IMR-90 (cell line): ENCODE data around the gene DPYSL5. TPM values are rescaled to one million over a fixed set of nuclear protein-coding genes. Genes with fewer than 3 reads are reported as not detected.

Source experiments
- ATAC-seq: fragments of 200-7000 bp; cut with Tn5 transposase; 2 replicates; pipeline ENCODE4 v1.9.1; 2020; ENCODE audit warnings: low read depth, mild to moderate bottlenecking, moderate library complexity
- BruUV-seq: library from RNA; stranded (reverse); fragments of 400-500 nt; replicated peaks from 2 replicates; lab custom pipeline; 2021; lab: Mats Ljungman, UMichigan
- CTCF ChIA-PET: fragments of 300-600 bp; formaldehyde crosslinking; extraction: SDS; loops from one replicate; lab custom pipeline; 2021; ENCODE audit warnings: antibody characterized with exemption; lab: Yijun Ruan, JAX
- POLR2A ChIA-PET: fragments of 300-600 bp; sonication (Branson Sonifier 250); formaldehyde crosslinking; loops from one replicate; lab custom pipeline; 2022; ENCODE audit warnings: antibody characterized with exemption; ENCODE audit not compliant: unreplicated experiment; lab: Charles Lee
- DNase-seq: peaks from one replicate; pipeline ENCODE4 v3.0.0; 2013
- H2AFZ ChIP-seq: replicated peaks from 2 replicates; pipeline ENCODE3; 2013; ENCODE audit warnings: low read length, mild to moderate bottlenecking; ENCODE audit not compliant: poor library complexity
- H2AK5ac ChIP-seq: 2 replicates; pipeline ENCODE4 v1.6.1; 2013; ENCODE audit warnings: low read depth, low read length, inconsistent platforms
- H2AK9ac ChIP-seq: replicated peaks from 2 replicates; pipeline ENCODE3; 2013; ENCODE audit warnings: mild to moderate bottlenecking, low read depth, low read length, moderate library complexity; ENCODE audit not compliant: poor library complexity
- H2BK120ac ChIP-seq: 2 replicates; pipeline ENCODE4 v1.6.1; 2013; ENCODE audit warnings: low read depth, low read length, inconsistent platforms
- H2BK15ac ChIP-seq: 3 replicates; pipeline ENCODE4 v1.6.1; 2013; ENCODE audit warnings: low read depth, low read length, inconsistent platforms
- H2BK20ac ChIP-seq: 2 replicates; pipeline ENCODE4 v1.6.1; 2013; ENCODE audit warnings: low read depth, mild to moderate bottlenecking, inconsistent platforms, low read length, moderate library complexity
- H2BK5ac ChIP-seq: 2 replicates; pipeline ENCODE4 v1.6.1; 2013; ENCODE audit warnings: mild to moderate bottlenecking, low read depth, low read length, inconsistent platforms; ENCODE audit not compliant: poor library complexity, severe bottlenecking
- H3K14ac ChIP-seq: replicated peaks from 2 replicates; pipeline ENCODE4 v1.6.1; 2013; ENCODE audit warnings: low read depth, low read length, inconsistent platforms
- H3K18ac ChIP-seq: 2 replicates; pipeline ENCODE4 v1.6.1; 2013; ENCODE audit warnings: low read depth, low read length, control low read depth
- H3K23ac ChIP-seq: 2 replicates; pipeline ENCODE4 v1.6.1; 2013; ENCODE audit warnings: low read depth, low read length, inconsistent platforms
- H3K27ac ChIP-seq: 2 replicates; pipeline ENCODE4 v1.5.1; 2013; ENCODE audit warnings: mild to moderate bottlenecking, control low read depth, low read length; ENCODE audit not compliant: insufficient read depth
- H3K27me3 ChIP-seq: 2 replicates; pipeline ENCODE4 v1.6.1; 2013; ENCODE audit warnings: low read length; ENCODE audit not compliant: control insufficient read depth, insufficient read depth
- H3K36me3 ChIP-seq: 2 replicates; pipeline ENCODE4 v1.6.1; 2013; ENCODE audit warnings: low read length, mixed read lengths; ENCODE audit not compliant: control insufficient read depth, insufficient read depth
- H3K4ac ChIP-seq: 2 replicates; pipeline ENCODE4 v1.6.1; 2013; ENCODE audit warnings: low read depth, low read length, inconsistent platforms
- H3K4me1 ChIP-seq: 2 replicates; pipeline ENCODE4 v1.6.1; 2013; ENCODE audit warnings: low read length, mixed read lengths; ENCODE audit not compliant: control insufficient read depth, insufficient read depth
- H3K4me2 ChIP-seq: 2 replicates; pipeline ENCODE4 v1.6.1; 2013; ENCODE audit warnings: low read depth, mild to moderate bottlenecking, control low read depth, low read length, moderate library complexity
- H3K4me3 ChIP-seq: 2 replicates; pipeline ENCODE4 v1.5.1; 2013; ENCODE audit warnings: low read depth, mild to moderate bottlenecking, control low read depth, low read length, moderate library complexity; ENCODE audit not compliant: insufficient read depth
- H3K56ac ChIP-seq: 2 replicates; pipeline ENCODE4 v1.6.1; 2013; ENCODE audit warnings: low read length, inconsistent platforms; ENCODE audit not compliant: insufficient read depth; ENCODE audit errors: extremely low read depth
- H3K79me1 ChIP-seq, 2 experiments: 2 replicates each; pipeline ENCODE4 v1.6.1; 2013; ENCODE audit warnings: low read length in 2 of 2, inconsistent platforms in 1 of 2, low read depth in 1 of 2
- H3K9ac ChIP-seq: 2 replicates; pipeline ENCODE4 v1.6.1; 2013; ENCODE audit warnings: low read depth, low read length, control low read depth
- H3K9me1 ChIP-seq: 2 replicates; pipeline ENCODE4 v1.6.1; 2013; ENCODE audit warnings: low read length, inconsistent platforms; ENCODE audit not compliant: insufficient read depth
- H3K9me3 ChIP-seq: 2 replicates; pipeline ENCODE4 v1.6.1; 2013; ENCODE audit warnings: low read length; ENCODE audit not compliant: control insufficient read depth, insufficient read depth
- H4K20me1 ChIP-seq: 2 replicates; pipeline ENCODE4 v1.6.1; 2013; ENCODE audit warnings: low read length, inconsistent platforms; ENCODE audit not compliant: insufficient read depth
- H4K5ac ChIP-seq: 2 replicates; pipeline ENCODE4 v1.6.1; 2013; ENCODE audit warnings: mild to moderate bottlenecking, low read depth, low read length, control low read depth
- H4K8ac ChIP-seq, 2 experiments: 2 replicates each; pipeline ENCODE4 v1.6.1; 2013; ENCODE audit warnings: low read depth in 2 of 2, low read length in 2 of 2, control low read depth in 1 of 2, inconsistent platforms in 1 of 2
- H4K91ac ChIP-seq: 2 replicates; pipeline ENCODE4 v1.6.1; 2013; ENCODE audit warnings: low read depth, low read length, inconsistent platforms; ENCODE audit not compliant: insufficient read depth
- ELK1 ChIP-seq: fragments of 150-350 bp; IDR thresholded peaks from 2 replicates; pipeline ENCODE4 v1.6.1; 2016; ENCODE audit warnings: low read depth, mild to moderate bottlenecking, low read length, moderate library complexity, borderline replicate concordance
- MAZ ChIP-seq: IDR thresholded peaks from 2 replicates; pipeline ENCODE4 v1.6.1; 2012; ENCODE audit warnings: low read depth, mild to moderate bottlenecking, low read length, improper control_type of control experiment, moderate library complexity, borderline replicate concordance
- WGBS, 2 experiments: methylation state at CpG; one replicate each; pipeline versions ENCODE4 v1.1.5 to v1.1.7; 2013; ENCODE audit warnings: missing lambda C conversion rate in 2 of 2; ENCODE audit not compliant: insufficient read length in 1 of 2; ENCODE audit errors: extremely low coverage in 2 of 2; 5-methylcytosine and 5-hydroxymethylcytosine counted together
- dilution Hi-C: fragments of 300-500 bp; cut with HindIII; formaldehyde crosslinking; loops from one replicate; pipeline ENCODE4 v1.14.3; 2018; ENCODE audit warnings: low sequenced_read_pairs; ENCODE audit not compliant: unreplicated experiment
- in situ Hi-C: fragments of 300-500 bp; cut with MboI; formaldehyde crosslinking; loops from 3 replicates; pipeline ENCODE4 v1.14.3; 2019; ENCODE audit warnings: low sequenced_read_pairs, inconsistent platforms, mixed read lengths
- intact Hi-C: fragments of 100-400 bp; cut with micrococcal nuclease; formaldehyde crosslinking; loops from 2 replicates; pipeline ENCODE4 v1.10.0; 2022
- polyA plus RNA-seq, 3 experiments: library from polyadenylated mRNA; depleted of rRNA; stranded (reverse); fragments of >200 nt; gene quantifications; 2 replicates each; pipeline ENCODE4 v1.2.3, GENCODE V29; 2012; ENCODE audit warnings: low replicate concordance in 1 of 3
- total RNA-seq: library from RNA; depleted of rRNA; stranded (reverse); fragments of >200 nt; gene quantifications from 2 replicates; pipeline ENCODE4 v1.2.3, GENCODE V29; 2012

Gene DPYSL5
- total and polyA plus RNA-seq, 2 of the 4 experiments (the other 2 are of a cell fraction) = not detected

- ATAC-seq = no peak
- Histone ChIP-seq H2AK5ac (no peak overlapping the region), H3K23ac (no peak overlapping the region), H4K5ac (no peak overlapping the region), H4K91ac (no peak overlapping the region), H3K4me3 (no peak overlapping the region), H3K4me2 (no peak overlapping the region), H4K8ac (no peak overlapping the region), H3K36me3 (no peaks in the 10 kb centered on the region), H3K79me1 (no peaks in the 10 kb centered on the region), H3K4ac (no peak overlapping the region), H3K4me1 (no peaks in the 10 kb centered on the region), H3K9me1 (no peaks in the 10 kb centered on the region), H3K14ac (no peak overlapping the region), H3K27ac (no peak overlapping the region), H3K56ac (no peak overlapping the region), H2BK20ac (no peak overlapping the region), H3K9me3 (no peaks in the 10 kb centered on the region), H2BK5ac (no peak overlapping the region), H2AFZ (no peak overlapping the region), H3K27me3 (peaks cover 41% of the 10 kb centered on the region), H3K9ac (no peak overlapping the region), H2BK15ac (no peak overlapping the region), H2BK120ac (no peak overlapping the region), H2AK9ac (no peak overlapping the region), H3K18ac (no peak overlapping the region), H4K20me1 (no peaks in the 10 kb centered on the region)
- WGBS, 2 experiments = no CpG with 5 or more reads among the region's 2 CpGs
- intact Hi-C loops (no loop called here), in situ Hi-C loops (no loop called here), dilution Hi-C loops (no loop called here)
- POLR2A ChIA-PET = no interaction called here
- DNase-seq = no peak
- TF ChIP-seq ELK1 = no peak
- TF ChIP-seq MAZ = no peak
- no TSS peak for BruUV-seq
- CTCF ChIA-PET = interaction anchor here (0.7 to 1.4 kb wide), 3 partner anchors 54 to 113 kb away, joined by 3 to 8 read pairs (median 5); no protein-coding TSS in a partner anchor
These were observed 111.4 kb downstream of the DPYSL5 start for GRCh38 chr2:26959331-26959730.
